Endometrial microvascular endothelial cells (primary cell): ENCODE results near the gene OSER1. TPM values are rescaled to one million over a fixed set of nuclear protein-coding genes. Genes with fewer than 3 reads are reported as not detected.

Source experiments
- in situ Hi-C: cut with HindIII; loops from 2 replicates; pipeline ENCODE4 v1.10.0; 2017; ENCODE audit warnings: low sequenced_read_pairs, low pct_unique_long_range_greater_than_20kb; ENCODE audit errors: inconsistent ontology term
- total RNA-seq: library from RNA; depleted of rRNA; stranded (reverse); fragments of >200 nt; gene quantifications from one replicate; pipeline ENCODE4 v1.2.3, GENCODE V29; 2015; ENCODE audit errors: inconsistent ontology term

OSER1 gene
- total RNA-seq, 1 donor from 2014 or later, result 36.9 TPM

DNA sequence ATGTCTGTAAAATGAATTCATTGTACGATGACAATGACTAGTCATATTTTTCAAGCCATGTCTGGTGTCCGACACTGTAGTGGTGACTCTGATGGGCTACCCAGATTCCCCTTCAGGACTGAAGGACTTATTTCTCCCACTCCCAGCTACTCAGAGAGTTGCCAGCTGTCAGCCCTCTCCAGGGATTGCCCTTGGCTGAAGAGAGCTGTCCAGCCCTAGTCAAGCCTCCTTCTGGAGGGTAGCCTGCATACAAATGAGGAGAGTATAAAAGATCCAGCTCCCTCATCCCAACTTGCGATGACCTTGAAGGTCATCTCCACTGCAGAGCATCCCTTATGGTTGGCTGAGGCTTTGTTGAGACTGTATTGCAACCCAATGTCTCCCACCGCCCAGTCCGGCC lies 53.5 kb downstream of the OSER1 start:
- in situ Hi-C loops, result no loop called here

DNA sequence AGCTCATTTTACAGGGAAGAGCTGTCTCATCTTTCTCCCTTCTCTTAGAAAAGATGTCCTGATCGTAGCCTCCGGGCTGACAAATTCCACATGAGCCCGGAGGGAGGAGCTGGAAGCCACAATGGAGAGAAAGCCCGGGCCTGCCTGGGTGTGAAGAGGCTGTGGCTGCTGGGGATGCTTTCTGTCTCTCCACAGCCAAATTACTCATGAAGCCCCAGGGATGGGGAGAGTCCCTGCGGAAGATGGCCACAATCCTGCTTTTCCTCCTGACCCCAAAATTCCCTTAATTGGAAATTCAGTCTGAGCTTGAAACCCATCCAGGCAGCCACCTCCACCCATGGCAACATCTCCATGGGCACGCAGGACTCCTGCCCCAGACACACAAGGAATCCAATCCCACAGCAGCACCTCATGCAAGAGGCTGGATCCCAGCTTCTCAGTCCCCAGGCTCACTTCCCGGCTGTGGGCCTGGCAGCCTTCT lies 56.0 kb downstream of the OSER1 start:
- in situ Hi-C loops, result no loop called here

- in situ Hi-C loops, result no loop called here
These were observed 56.9 kb downstream of the OSER1 start for GRCh38 chr20:44153636-44154043.

GRCh38 chr20:44151621-44152416 lies 58.8 kb downstream of the OSER1 start:
- in situ Hi-C loops, result no loop called here

DNA sequence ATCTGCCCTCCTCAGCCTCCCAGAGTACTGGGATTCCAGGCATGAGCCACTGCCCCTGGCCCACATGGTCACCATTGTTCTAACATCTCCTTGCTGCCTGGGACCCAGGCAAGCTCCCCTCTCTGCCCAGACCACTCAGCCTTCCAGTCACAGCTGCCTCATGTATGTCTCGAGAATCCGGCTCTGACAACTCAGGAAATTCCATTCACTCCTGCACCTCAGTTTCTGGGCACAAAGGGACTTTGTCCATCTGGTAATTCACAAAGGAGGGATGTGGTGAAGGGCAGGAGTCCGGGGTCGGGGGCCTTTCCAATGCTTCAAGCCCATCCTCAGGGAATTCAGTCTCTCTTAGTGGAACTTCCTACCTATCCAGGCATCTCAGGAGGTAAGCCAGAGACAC lies 64.3 kb downstream of the OSER1 start:
- in situ Hi-C loops, result no loop called here

Other genes with a start within 250 kb of the OSER1 start
- gene JPH2, start 23.6 kb downstream of the OSER1 start, total RNA-seq, result 0.28 TPM
- gene GDAP1L1, start 36.5 kb upstream of the OSER1 start, total RNA-seq, result not detected
- 9.2 TPM for gene FITM2, start 100.4 kb upstream of the OSER1 start, total RNA-seq
- gene R3HDML, start 126.3 kb upstream of the OSER1 start, total RNA-seq, result not detected
- gene HNF4A, start 144.9 kb upstream of the OSER1 start, total RNA-seq, result not detected